Astrocyte (in vitro differentiated cells and primary cell): ENCODE data around the gene ATG4C.

Experiments
- EZH2 ChIP-seq: IDR thresholded peaks from 2 replicates; pipeline ENCODE4 v1.6.1; 2012; ENCODE audit warnings: mild to moderate bottlenecking, low read length, inconsistent platforms; ENCODE audit not compliant: insufficient read depth
- TF ChIP-seq, protein P1 (sequence below): IDR thresholded peaks from 2 replicates; pipeline ENCODE4 v1.5.1; 2011; ENCODE audit warnings: low read depth, mild to moderate bottlenecking, inconsistent platforms, low read length, moderate library complexity; ENCODE audit not compliant: insufficient read depth

DNA sequence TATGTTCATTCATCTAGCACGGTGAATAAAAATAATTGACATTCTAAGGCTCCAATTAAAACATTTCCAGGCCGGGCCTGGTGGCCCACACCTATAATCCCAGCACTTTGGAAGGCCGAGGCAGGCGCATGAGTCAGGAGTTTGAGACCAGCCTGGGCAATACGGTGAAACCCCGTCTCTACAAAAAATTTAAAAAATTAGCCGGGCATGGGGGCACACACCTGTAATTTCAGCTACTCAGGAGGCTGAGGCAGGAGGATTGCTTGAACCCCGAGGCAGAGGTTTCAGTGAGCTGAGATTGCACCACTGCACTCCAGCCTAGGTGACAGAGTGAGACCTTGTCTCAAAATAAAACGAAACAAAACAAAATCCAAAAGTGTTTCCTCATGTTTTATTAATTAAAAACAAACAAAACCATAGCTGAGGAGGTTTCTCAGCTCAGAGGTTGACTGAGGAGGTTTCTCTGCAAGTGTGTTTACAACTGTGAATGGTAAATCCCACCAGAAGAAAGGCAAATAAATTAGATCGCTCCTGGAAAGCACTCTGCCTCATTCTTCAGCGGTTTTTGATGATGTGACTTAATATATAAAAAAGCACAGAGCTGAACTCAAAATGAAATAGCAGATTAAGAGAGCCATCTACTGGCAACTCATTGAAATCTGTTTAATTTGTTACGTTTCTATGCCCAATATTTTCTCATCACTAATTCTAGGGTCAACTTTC lies 37.7 kb upstream of the ATG4C start:
- TF ChIP-seq, protein P1, sequence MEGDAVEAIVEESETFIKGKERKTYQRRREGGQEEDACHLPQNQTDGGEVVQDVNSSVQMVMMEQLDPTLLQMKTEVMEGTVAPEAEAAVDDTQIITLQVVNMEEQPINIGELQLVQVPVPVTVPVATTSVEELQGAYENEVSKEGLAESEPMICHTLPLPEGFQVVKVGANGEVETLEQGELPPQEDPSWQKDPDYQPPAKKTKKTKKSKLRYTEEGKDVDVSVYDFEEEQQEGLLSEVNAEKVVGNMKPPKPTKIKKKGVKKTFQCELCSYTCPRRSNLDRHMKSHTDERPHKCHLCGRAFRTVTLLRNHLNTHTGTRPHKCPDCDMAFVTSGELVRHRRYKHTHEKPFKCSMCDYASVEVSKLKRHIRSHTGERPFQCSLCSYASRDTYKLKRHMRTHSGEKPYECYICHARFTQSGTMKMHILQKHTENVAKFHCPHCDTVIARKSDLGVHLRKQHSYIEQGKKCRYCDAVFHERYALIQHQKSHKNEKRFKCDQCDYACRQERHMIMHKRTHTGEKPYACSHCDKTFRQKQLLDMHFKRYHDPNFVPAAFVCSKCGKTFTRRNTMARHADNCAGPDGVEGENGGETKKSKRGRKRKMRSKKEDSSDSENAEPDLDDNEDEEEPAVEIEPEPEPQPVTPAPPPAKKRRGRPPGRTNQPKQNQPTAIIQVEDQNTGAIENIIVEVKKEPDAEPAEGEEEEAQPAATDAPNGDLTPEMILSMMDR: peak; percentile 54
- TF ChIP-seq EZH2: no peak
